NCI-H82 (cell line): Measurements from ENCODE around the gene GCLC.
"Not testable (repeated sequence)": the region's sequence is repeated elsewhere in the genome, so short reads cannot be mapped to it uniquely, and the experiment has no call there.

Source experiments
- DNase-seq: peaks from one replicate; lab custom pipeline; 2025; lab: John Stamatoyannopoulos, UW

Gene GCLC

DNA sequence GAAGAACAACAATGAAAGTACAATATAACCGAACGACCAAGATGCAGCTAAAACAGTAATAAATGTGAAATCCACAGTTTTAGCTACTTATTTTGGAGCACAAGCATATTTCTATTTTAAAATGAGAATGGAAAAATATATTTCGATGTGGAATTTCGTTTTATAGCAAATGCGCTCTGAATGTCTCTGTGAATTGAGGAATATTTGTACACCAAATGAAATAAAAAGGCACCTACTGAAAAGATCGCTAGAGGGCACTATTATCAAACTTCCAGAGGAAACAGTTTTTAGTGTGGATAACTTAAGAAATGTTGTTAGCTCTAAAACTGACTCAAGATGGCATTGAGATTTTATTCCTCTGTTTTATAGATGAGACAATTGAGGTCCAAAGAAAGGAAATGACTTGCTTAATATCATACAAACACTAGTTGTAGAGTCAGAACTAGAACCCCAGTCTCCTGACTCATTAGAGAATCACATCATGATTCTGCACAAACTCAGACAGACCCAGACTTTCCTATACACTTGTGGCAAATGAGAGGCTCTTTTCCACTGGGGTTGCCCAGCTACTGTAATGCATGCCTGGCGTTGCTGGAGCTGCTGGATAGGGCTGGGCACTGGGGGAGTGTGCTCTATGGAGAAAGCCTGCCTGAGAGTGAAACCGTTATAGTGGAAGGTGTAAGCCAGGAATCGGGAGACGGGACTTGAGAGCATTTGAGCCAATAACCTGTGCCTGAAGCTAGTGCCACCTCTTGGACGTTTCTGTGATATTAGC is 51.9 kb downstream of the GCLC start:
- DNase-seq = peak; percentile 73

DNA sequence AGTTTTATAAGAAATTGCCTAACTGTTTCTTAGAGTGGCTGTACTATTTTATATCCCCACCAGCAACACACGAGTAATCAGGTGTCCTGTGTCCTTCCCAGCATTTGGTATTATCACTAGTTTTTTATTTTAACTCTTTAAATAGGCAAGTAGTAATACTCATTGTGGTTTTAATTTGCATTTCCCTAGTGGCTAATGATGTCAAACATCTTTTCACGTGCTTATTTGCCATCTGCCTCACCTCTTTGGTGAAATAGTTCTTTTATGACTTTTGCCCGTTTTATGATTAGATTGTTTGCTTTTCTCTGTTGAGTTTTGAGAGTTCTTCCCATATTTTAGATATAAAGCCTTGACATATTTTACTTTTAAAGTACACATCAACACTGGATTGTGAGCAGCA is 57.8 kb downstream of the GCLC start:
- no peak for DNase-seq

DNA sequence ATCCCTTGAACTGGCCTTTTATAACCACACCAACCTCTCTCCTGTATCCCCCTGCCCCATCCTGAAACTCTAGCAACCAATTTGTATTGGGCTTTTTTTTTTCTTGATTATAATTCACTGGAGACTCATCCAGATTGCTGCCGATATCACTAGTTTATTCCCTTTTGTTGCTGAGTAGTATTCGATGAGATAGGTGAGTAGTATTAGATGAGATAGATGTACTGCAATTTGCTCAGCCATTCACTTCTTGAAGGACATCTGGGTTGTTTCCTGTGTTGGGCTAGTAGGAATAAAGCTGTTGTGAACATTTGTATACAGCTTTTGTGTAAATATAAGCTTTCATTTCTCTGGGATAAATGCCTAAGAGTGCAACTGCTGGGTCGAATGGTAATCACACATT is 58.2 kb downstream of the GCLC start:
- no peak for DNase-seq

DNA sequence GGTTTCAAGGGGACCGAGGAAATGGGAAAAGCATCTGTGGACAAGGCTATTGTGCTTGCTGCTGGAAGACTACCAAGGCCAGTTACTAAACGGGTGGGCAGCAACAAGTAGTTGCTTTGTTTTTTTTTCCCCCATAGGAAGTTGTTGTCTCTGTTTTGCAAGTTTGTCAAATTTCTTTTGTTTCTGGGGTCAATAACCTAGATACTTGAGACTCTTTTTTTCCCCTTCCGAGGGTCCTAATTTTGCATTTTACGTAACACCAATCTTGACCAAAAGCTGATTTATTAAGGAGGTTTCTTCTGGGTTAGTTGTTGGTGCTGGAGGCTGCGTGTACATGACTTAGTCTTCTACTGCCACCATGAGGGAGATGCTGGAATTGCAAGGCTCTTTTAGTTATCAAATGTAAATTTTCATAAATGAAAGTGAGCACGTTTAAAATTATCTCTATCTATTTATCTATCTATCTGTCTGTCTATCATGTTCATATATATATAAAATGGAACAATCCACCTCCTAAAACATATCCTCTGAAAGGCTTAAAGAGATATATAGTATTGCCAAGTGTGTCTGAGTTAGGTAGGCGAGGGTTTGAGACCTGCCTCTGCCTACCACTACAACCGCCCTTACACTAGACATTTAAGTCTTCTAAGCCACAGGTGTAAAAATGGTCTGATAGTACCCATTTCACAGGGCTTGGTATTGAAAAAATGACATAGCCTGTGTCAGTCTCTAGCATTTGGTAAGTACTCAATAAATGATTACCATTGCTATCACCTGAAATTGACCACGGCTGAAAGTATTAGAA is 60.2 kb downstream of the GCLC start:
- DNase-seq = peak; percentile 84

- peak; percentile 20 for DNase-seq
Measured at GRCh38 chr6:53483423-53484353, 61.2 kb downstream of the GCLC start.

DNA sequence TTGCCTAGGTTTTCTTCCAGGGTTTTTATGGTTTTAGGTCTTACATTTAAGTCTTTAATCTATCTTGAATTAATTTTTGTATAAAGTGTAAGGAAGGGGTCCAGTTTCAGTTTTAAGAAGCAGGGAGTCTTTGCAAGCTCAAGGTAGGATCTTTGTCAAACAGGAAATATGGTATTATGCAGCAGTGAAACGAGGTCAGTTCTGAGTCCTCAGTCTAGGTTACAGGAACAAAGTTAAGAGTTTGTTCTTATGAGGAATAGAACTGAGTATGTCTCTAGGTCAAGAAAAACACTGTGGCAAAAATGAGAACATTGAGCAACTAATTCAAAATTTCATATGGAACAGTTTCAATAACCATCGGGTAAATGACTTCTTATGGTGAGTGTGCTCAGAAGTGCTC is 63.6 kb downstream of the GCLC start:
- DNase-seq = no peak

GRCh38 chr6:53480774-53481173 is 64.1 kb downstream of the GCLC start:
- not testable (repeated sequence) for DNase-seq

DNA sequence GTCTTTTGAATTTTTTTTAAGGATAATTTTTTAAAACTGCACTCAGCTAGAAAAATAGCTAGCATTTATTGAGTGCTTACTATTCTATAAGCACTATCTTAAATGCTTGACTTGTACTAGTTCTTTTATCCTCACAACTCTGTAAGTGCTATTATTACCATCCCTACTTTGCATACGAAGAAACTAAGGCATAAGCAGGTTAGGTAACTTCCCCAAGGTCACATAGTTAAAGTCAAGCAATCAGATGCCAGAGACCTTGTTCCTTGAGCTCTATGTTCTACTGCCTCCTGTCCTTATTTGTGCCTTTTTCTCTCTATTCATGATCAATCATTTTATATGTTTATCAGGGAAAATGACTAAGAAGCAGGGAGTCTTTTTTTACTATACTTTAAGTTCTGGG is 65.0 kb downstream of the GCLC start:
- DNase-seq = no peak

DNA sequence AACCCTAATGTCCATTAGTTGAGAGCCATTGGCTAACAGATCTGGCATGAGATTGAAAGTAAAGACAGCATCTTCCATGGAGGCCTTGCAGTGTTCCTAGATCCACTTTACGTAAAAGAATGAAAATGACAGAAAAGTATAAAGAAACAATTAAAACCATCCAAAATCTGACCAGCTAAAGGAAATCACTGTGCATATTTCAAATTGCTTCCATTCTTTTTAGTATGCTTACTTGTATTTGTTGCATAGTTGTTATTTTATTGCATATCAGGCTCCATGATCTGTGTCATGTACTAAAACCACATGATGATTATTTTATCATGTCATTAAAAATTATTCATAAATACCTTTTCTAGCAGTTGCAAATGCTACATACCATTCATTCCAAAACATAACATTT is 67.9 kb downstream of the GCLC start:
- no peak for DNase-seq

GRCh38 chr6:53474010-53474409 is 70.9 kb downstream of the GCLC start:
- DNase-seq = no peak

DNA sequence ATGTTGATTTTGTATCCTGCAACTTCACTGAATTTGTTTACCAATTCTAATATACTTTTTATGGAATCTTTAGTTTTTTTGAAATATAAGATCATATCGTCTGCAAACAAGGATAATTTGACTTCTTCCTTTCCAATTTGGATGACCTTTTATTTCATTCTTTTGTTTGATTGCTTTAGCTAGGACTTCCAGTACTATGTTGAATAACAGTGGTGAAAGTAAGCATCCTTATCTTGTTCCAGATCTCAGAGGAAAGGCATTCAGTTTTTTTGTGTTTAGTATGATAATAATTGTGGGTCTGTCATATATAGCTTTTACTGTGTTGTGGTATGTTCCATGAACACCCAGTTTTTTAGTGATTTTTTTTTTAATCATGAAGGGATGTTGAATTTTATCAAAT is 75.7 kb downstream of the GCLC start:
- no peak for DNase-seq

- no peak for DNase-seq
Measured at GRCh38 chr6:53466257-53466656, 78.6 kb downstream of the GCLC start.

GRCh38 chr6:53465732-53466131 is 79.2 kb downstream of the GCLC start:
- DNase-seq = no peak

DNA sequence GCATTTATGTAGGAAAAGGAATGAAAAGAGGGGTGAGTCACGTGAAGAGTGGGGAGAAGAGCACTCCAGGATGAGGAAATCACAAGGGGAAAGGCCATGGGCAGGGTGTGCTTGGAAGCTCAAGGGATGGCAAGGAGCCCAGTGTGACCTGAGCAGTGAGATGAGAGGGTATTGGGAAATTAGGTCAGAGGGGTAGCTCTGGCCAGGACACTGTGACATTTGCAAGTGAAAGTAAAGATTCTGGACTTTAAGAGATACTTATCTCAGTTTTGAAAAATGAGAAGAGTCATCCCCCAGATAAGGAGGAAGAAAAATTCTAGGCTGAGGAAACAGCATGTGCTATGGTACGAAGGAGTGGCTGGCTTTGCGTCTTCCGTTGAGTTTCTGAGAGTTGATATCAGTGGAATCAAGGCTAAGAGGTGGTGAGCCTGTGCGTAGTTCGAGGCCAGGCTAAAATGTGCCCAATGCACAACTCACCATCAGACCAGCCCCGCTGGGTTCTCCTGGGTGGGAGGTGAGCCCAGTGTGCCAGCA is 79.9 kb downstream of the GCLC start:
- no peak for DNase-seq

- no peak for DNase-seq
Measured at GRCh38 chr6:53464483-53464882, 80.4 kb downstream of the GCLC start.

- no peak for DNase-seq
Measured at GRCh38 chr6:53461696-53462095, 83.2 kb downstream of the GCLC start.

GRCh38 chr6:53461041-53461656 is 83.8 kb downstream of the GCLC start:
- no peak for DNase-seq

DNA sequence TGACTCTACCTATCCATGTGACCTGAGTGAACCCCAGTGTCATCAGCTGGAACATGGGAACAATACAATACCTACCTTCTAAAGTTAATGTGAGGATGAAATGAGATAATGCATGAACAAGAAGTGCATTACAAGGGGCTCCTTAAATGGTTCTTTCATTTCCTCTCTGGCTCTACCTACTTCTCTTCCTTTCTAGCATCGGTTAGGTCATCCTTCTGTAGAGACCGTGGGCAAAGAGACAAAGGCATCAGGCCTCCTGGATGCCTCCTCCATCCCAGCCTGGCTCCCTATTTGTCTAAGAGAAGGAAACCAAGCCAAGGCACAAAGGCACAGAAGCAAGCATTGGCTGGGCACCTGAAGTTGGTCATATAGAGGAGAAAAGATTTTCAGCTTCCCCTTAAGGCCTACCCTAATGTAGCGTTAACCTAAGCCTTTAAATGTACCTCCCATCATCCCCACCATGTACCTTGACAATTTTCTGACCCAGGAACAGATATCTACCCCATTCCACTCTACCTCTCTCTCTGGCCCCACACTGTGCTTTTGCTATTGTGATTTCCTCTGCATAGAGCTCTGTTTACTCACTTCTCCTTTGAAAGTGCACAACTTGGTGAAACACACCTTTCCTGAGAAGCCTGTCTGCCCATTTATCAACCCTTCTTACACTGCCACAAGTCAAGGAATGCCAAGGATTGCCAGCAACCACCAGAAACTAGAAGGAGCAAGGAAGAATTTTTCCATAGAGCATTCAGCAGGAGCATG is 86.6 kb downstream of the GCLC start:
- DNase-seq = no peak

DNA sequence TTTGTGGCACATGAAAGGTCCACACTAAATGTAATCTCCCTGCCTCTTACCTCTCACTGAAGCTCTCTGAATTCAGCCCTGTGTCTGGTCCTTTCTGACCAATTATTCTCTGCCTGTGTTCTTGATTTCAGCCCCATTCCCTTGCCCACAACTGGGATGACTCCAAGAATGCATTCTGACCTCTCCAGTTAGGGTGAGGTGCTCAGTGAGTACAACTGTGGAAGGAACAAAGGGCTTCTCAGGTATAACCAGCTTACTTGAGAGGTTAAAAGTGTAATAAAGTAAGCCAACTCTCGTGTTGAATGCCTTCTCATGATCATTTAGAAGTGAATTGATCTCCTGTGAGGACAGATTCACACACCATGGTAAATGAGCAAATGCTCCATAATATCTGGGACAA is 88.1 kb downstream of the GCLC start:
- DNase-seq = no peak

DNA sequence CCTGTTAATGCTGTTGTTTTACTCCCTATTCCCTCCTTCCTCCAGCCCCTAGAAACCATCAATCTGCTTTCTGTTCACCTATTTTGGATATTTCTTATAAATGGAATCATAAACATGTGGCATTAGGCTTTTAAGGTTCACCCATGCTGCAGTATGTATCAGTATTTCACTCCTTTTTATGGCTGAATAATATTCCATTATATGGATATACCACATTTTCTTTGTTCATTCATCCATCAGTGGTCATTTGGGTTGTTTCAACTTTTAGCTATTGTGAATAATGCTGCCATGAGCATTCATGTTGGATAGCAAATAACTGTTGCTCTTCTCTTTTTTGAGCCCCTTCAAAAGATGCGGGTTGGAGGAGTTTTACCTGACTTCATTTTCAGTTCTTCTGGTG is 89.2 kb downstream of the GCLC start:
- DNase-seq = no peak

DNA sequence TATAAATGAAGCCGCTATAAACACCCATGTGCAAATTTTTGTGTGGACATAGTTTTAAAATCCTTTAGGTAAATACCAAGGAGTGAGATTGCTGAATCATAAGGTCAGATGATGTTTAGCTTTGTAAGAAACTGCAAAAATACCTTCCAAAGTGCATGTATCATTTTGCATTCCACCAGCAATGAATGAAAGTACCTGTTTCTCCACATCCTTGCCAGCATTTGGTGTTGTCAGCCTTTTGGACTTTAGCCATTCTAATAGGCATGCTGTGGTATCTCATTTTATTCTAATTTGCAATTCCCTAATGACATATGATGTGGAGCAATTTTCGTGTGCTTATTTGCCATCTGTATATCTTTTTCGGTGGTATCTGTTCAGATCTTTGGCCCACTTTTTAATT is 93.7 kb downstream of the GCLC start:
- no peak for DNase-seq
